LNCaP clone FGC (cell line): ENCODE measurements around the gene PTTG1IP2.

Experiments used
- DNase-seq: peaks from one replicate; pipeline ENCODE4 v3.0.0-alpha.2; 2011; ENCODE audit warnings: low read depth
- H3K4me3 ChIP-seq: 2 replicates; pipeline ENCODE4 v1.5.1; 2011; ENCODE audit warnings: mild to moderate bottlenecking, low read depth, low read length, control low read depth
- TF ChIP-seq, protein P1 (sequence below): IDR thresholded peaks from 2 replicates; pipeline ENCODE4 v1.5.1; 2012; ENCODE audit warnings: mild to moderate bottlenecking; ENCODE audit not compliant: control insufficient read depth, insufficient read depth; ENCODE audit errors: extremely low read depth

The PTTG1IP2 gene

GRCh38 chr7:90540406-90540805 lies 71.0 kb downstream of the PTTG1IP2 start:
- TF ChIP-seq, protein P1, sequence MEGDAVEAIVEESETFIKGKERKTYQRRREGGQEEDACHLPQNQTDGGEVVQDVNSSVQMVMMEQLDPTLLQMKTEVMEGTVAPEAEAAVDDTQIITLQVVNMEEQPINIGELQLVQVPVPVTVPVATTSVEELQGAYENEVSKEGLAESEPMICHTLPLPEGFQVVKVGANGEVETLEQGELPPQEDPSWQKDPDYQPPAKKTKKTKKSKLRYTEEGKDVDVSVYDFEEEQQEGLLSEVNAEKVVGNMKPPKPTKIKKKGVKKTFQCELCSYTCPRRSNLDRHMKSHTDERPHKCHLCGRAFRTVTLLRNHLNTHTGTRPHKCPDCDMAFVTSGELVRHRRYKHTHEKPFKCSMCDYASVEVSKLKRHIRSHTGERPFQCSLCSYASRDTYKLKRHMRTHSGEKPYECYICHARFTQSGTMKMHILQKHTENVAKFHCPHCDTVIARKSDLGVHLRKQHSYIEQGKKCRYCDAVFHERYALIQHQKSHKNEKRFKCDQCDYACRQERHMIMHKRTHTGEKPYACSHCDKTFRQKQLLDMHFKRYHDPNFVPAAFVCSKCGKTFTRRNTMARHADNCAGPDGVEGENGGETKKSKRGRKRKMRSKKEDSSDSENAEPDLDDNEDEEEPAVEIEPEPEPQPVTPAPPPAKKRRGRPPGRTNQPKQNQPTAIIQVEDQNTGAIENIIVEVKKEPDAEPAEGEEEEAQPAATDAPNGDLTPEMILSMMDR: no peak
- H3K4me3 ChIP-seq: no peak overlapping the region
- peak; percentile 63 for DNase-seq

DNA sequence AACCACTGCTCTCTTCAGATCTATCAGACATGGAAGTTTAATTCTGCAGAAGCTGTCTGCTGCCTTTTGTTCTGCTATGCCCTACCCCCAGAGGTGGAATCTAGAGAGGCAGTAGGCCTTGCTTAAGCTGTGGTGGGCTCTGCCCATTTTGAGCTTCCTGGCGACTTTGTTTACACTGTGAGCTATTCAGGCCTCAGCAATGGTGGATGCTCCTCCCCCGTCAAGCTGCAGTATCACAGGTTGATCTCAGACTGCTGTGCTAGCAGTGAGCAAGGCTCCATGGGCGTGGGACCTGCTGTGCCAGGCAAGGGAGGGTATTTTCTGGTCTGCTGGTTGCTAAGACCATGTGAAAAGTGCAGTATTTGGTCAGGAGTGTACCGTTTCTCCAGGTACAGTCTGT lies 81.6 kb downstream of the PTTG1IP2 start:
- H3K4me3 ChIP-seq: no peak overlapping the region
- DNase-seq: no peak
- TF ChIP-seq, protein P1: no peak

DNA sequence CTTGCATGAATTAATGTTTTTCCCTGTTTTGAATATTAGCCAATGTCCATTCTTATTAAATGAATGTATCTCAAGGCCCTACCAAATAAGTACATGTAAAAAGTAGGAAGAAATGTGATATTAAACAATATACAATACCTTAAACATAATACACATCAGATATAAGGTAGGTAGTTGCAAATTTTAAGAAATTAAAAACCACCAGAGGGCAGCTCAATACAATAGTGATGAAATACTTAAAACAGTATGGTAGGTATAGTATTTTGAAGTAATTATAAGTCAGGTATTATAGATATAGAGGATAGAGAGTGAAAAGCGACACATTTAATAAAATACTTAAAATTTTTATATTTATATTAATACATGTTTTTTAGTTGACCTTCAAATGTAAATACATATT lies 83.1 kb downstream of the PTTG1IP2 start:
- H3K4me3 ChIP-seq: no peak overlapping the region
- no peak for DNase-seq
- TF ChIP-seq, protein P1: peak; percentile 26; the same call in 1 of the 2 replicates

DNA sequence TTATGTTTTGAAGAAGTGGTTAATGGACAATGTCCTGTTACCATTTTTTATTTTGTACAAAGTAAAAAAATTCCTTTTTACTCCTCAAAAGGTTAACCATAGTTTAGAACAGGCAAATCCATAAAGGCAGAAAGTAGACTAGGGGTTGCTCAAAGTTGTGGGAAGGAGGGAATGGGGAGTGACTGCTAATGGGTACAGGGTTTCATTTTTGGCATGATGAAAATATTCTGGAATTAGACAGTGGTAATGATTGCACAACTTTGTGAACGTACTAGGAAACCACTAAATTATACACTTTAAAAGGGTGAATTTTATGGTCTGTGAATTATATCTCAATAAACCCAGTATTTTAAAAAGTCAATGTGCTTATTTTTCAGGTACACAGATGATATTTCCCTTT lies 91.3 kb downstream of the PTTG1IP2 start:
- H3K4me3 ChIP-seq: no peak overlapping the region
- TF ChIP-seq, protein P1: no peak
- no peak for DNase-seq
